ENCODE measurements around the gene MAP3K7CL.

Gene MAP3K7CL

DNA sequence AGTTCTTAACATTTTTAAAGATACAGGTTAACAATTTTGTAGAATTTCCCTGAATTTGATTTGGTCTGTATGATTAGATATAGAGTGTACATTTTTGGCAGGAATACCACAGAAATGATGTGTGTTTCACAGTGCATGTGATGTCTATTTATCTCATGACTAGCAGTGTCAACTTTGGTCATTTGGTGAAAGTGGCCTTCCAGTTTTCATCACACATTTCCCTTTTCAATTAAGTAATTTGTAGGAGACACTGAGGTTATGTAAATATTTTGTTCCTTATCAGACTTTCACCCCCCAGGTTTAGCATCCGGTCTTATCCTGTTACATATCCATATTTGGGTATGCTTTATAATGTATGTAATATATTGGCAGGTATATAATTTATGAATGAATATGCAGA, 41.8 kb downstream of the MAP3K7CL start:
- no peak for DNase-seq (ENCODE audit: low read depth, low spot score)
- no peak overlapping the region for H3K4me3 ChIP-seq (ENCODE audit: low read depth, low read length)
- no peak for TF ChIP-seq CTCF (IDR thresholded peaks at IDR 0.05; ENCODE audit: low read depth, low read length)
- in situ Hi-C loops (cut with HindIII; ENCODE audit: low sequenced_read_pairs): no loop called here

GRCh38 chr21:29174607-29175013, 44.2 kb downstream of the MAP3K7CL start:
- no peak for DNase-seq (ENCODE audit: low read depth, low spot score)
- in situ Hi-C loops (cut with HindIII; ENCODE audit: low sequenced_read_pairs): no loop called here
- TF ChIP-seq CTCF (IDR thresholded peaks at IDR 0.05; ENCODE audit: low read depth, low read length): no peak
- no peak overlapping the region for H3K4me3 ChIP-seq (ENCODE audit: low read depth, low read length)

DNA sequence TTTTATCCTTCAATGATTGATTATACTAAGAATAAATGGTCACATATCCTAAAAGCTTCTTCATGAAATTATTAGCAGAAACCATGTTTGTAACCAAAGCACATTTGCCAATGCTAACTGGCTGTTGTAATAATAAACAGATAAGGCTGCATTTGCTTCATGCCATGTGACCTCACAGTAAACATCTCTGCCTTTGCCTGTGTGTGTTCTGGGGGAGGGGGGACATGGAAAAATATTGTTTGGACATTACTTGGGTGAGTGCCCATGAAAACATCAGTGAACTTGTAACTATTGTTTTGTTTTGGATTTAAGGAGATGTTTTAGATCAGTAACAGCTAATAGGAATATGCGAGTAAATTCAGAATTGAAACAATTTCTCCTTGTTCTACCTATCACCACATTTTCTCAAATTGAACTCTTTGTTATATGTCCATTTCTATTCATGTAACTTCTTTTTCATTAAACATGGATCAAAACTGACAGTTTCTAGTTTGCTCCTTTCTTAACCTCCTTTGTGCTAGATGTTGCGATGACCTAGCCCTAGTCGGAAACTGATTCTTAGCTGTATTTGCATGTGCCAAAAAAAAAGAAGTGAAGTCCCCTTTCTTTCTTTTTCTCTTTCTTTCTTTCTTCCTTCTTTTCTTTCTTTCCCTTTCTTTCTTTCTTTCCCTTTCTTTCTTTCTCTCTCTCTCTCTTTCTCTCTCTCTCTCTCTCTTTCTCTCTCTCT, 45.1 kb downstream of the MAP3K7CL start:
- peak; percentile 53 for DNase-seq (ENCODE audit: low read depth, low spot score)
- H3K4me3 ChIP-seq (ENCODE audit: low read depth, low read length): no peak overlapping the region
- TF ChIP-seq CTCF (IDR thresholded peaks at IDR 0.05; ENCODE audit: low read depth, low read length): no peak
- in situ Hi-C loops (cut with HindIII; ENCODE audit: low sequenced_read_pairs): no loop called here

- DNase-seq (ENCODE audit: low read depth, low spot score): no peak
- in situ Hi-C loops (cut with HindIII; ENCODE audit: low sequenced_read_pairs): no loop called here
- no peak for TF ChIP-seq CTCF (IDR thresholded peaks at IDR 0.05; ENCODE audit: low read depth, low read length)
- no peak overlapping the region for H3K4me3 ChIP-seq (ENCODE audit: low read depth, low read length)
Measured at GRCh38 chr21:29176471-29177120, 46.2 kb downstream of the MAP3K7CL start.

DNA sequence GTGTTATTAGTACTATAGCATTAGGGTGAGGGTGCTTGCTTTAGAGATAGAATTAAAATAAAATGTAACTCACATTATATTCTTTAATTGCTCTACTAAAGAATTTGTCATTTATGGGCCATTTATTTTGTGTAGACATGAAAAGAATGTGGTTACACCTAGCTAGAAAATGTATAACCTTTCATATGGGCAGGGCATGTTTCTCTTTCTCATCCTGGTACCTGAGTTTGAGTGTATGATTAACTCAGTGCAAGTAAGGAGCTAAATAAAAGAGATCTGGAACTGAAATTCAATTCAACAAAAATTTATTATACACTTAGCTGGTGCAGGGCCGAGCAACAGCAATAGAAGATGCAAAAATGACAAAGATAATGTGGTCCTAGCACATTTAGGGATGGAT, 47.4 kb downstream of the MAP3K7CL start:
- TF ChIP-seq CTCF (IDR thresholded peaks at IDR 0.05; ENCODE audit: low read depth, low read length): no peak
- in situ Hi-C loops (cut with HindIII; ENCODE audit: low sequenced_read_pairs): no loop called here
- DNase-seq (ENCODE audit: low read depth, low spot score): no peak
- H3K4me3 ChIP-seq (ENCODE audit: low read depth, low read length): no peak overlapping the region

DNA sequence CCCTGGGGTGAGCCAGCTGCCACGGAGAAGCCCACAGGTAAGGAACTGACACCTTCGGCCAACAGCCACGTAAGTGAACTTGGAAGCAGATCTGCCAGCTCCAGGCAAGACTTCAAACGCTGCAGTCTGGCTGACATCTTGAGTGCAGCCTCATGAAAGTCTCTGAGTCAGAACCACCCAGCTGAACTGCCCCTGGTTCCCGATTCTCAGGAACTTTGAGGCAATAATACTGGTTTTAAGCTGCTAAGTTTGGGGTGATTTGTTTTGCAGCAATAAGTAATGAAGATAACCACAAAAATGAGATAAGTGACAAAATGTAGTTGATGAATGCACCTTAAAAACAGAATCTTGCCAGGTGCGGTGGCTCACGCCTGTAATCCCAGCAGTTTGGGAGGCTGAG, 48.5 kb downstream of the MAP3K7CL start:
- DNase-seq (ENCODE audit: low read depth, low spot score): no peak
- in situ Hi-C loops (cut with HindIII; ENCODE audit: low sequenced_read_pairs): no loop called here
- H3K4me3 ChIP-seq (ENCODE audit: low read depth, low read length): no peak overlapping the region
- no peak for TF ChIP-seq CTCF (IDR thresholded peaks at IDR 0.05; ENCODE audit: low read depth, low read length)
